Hematopoietic multipotent progenitor cell treated with erythropoietin and hydrocortisone succinate and interleukin-3 and kit ligand, for 17 days (in vitro differentiated cells): Measurements from ENCODE around the gene BTBD1.

Experiments used
- DNase-seq: peaks from one replicate; pipeline ENCODE4 v3.0.0-alpha.2; 2015; ENCODE audit warnings: low spot score

The BTBD1 gene

DNA sequence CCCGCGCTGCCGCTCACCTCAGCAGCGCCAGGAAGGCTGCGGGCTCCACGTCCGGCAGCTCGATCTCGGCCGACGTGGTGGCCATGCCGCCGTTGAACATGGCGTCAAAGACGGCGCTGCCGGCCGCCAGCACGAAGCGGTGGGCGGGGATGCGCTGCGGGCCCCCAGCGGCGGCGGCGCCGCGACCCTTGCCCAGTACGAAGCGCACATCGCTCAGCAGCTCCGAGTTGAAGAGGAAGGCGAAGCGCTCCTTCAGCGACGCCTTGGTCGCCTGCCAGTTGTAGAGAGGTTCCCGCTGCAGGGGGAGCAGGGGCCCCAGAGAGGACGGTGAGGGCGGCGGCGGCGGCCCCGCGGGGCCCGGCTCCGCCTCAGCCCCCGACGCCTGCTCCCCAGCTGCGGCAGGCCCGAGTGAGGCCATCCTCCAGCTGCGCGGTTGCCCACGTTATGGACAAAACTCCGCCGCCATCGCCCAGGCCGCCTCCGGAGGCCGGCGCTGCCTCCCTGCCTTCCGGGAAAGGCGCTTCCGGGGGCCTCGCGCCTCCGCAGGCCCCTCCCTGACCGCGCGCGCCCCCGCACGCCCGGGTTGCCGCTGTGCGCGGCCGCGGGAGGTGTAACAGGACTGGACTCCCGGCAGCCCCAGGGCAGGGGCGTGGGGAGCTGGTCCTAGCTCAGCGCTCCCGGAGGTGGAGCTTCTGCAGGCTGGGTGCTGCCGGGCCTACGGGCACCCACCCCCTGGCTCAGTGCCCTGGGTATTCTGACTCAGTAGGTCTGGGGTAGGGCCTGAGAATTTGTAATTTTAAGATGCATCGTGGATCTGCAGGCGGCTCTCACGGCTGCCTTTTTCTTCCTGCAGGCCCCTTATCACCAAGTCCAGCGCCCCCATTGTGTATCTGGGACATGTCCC is at the start of gene BTBD1:
BTBD1 (minus strand) TSS at position 519 of the 904 bp plus-strand sequence; CDS start at position 418, 101 bp downstream.
- peak; percentile 89 for DNase-seq

GRCh38 chr15:83115831-83116565 is 48.9 kb upstream of the BTBD1 start:
- no peak for DNase-seq

DNA sequence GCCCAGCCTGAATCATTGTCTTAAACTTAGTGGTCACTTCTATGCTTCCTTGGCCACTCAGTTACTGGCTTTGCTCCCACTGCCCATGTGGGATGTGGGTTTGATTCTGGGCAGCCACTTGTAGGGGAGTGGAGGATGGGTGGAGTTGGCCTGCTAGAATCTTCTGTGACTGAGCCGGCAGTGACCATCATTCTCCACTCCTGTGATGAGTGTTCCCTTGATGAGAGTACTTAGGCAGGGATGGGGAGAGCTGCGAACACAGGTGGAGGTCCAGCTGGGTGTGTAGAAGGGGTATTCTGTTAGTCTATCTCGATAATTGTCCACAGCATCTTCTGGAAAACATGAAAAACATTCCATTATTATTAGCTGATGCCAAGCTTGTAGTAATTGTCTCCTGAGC is 48.4 kb upstream of the BTBD1 start:
- no peak for DNase-seq

- DNase-seq: no peak
Measured at GRCh38 chr15:83114856-83115255, 47.8 kb upstream of the BTBD1 start.

GRCh38 chr15:83113881-83114674 is 47.0 kb upstream of the BTBD1 start:
- no peak for DNase-seq

DNA sequence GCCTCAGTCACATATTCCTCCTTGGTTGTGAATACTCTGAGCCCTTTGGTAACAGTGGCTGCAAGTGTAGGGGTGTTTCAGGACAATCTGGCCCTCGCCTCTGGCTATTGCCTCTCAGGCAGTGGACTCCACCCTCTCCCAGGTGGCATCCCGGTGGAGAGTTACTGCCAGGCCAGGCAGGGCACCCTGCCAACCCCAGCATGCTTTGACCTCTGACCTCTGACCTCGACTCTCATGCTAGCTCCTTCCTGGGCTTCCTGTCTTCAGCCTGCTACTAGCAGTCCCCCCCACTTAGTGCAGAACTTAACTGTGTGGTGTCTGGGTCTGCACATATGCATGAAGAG is 45.9 kb upstream of the BTBD1 start:
- no peak for DNase-seq

DNA sequence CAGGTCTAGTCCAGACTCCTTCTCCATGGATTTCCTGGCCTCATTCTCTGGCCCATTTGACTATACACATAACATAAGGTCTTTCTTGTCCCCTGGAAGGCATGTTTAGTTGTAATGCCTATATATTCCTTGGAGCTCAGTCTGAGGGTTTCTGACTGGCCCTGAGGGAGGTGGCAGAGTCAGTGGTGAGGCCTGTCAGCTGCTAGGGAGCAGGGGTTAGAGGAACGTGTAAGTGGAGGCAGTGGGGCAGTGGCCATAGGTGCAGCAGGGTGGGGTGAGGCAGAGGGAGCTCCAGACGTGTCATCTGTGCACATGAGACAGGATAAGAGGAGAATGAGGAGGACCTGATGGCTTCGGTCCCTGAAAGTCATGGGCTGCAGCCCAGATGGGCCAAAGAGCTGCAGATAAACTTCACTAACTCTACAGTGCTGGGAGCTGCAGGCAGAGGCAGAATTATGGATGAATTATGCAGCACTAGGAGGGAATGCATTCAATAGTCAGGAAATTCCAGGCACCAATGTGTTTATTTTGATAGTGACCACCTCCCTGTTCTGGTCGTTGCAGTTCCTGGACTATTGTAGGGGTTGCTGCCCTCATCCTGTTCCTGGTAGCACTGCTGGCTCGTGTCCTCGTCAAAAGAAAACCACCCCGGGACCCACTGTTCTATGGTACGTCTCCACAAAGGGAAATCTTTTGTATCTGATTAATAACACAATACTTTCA is 45.3 kb upstream of the BTBD1 start:
- no peak for DNase-seq

DNA sequence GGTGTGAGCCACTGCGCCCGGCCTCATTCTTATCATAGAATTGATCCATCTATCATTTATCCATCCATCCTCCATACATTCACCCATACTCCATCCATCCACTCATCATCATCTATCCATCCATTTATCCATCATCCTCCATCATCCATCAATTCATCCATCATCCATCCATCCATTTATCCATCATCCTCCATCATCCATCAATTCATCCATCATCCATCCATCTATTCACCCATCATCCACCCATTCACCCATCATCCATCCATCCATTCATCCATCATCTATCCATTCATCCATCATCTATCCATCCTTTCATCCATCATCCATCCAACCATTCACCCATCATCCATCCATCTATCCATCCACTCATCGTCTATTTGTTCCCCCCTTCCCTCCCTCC is 44.1 kb upstream of the BTBD1 start:
- DNase-seq: no peak

GRCh38 chr15:83110381-83110780 is 43.3 kb upstream of the BTBD1 start:
- no peak for DNase-seq

DNA sequence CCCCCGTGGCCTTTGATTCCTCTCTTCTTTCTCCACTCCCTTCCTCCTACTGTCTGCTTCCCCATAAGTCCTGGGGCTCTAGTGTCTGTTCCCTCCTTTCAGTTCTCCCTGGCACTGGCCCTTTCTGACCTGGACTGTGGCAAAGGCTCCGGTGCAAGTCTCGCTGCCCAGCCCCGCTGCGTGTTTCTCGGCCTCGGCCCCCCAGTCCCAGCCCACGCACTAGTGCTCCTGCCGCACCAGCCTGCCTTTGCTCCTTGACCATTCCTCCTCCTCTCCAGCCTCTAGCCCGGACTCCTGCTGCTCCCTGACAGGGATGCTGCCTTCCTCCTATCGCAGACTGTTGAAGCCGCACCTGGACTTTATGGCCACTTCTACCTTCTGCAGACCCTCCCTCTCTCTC is 42.5 kb upstream of the BTBD1 start:
- DNase-seq: no peak

GRCh38 chr15:83108266-83109219 is 41.5 kb upstream of the BTBD1 start:
- no peak for DNase-seq

DNA sequence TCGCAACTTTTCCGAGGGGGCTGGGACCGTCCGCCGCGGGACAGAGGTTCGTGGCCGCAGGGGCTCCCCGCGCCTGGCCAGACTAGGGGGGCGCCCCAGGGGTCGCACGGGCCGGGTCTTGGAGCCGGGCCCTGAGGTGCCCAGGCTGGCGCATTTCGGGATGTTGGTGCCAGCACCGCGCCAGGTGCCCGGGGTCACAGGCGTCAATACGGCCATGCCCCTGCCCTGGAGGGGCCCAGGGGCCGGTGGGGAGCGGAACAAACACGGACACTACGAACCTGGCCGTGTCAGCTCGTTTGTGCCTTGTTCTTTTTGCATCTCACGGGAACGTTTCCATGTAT is 40.8 kb upstream of the BTBD1 start:
- no peak for DNase-seq

- DNase-seq: no peak
Measured at GRCh38 chr15:83106994-83107840, 40.2 kb upstream of the BTBD1 start, which contains the start of gene TM6SF1. Gene TM6SF1, plus strand, starts transcription at chr15:83107645. Its CDS starts 36 bp downstream, at chr15:83107681.

DNA sequence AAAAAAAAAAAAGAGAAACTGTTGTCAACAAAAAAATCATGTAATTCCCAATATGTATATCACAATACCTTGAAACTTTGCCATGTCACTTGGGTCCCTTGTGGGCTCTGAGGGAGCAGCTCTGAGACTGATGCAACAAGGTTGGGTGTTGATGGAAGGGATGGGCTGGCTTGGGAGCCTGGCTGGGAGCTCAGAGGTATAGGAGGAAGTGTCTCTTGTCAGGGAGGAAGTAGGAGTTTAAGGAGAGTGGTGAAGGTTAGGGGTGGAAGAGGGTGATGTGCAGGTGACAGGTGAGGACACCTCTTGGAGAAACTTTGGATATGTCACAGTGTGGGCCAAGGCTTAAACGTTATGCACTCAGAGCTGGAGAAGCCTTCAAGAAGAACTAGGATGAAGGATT is 38.4 kb upstream of the BTBD1 start:
- DNase-seq: no peak

- DNase-seq: no peak
Measured at GRCh38 chr15:83104141-83104540, 37.1 kb upstream of the BTBD1 start.

DNA sequence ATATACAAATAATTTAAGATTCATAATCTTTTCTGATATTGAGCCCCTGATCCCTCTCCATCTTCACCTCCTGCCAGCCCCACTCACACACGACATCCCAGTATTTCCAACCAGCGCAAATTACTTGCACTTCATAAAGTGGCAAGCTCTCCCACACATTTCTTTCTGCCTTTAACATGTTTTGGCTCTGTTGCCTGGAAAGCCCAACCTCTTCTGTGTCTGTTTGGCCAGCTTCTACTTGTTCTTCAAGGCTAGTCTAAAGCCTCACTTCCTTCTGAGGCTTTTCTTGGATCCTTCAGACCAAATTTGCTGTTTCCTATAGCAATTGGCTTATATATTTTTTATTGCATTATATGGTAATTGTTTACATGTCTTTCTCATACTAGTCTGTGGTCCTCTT is 35.3 kb upstream of the BTBD1 start:
- DNase-seq: no peak

DNA sequence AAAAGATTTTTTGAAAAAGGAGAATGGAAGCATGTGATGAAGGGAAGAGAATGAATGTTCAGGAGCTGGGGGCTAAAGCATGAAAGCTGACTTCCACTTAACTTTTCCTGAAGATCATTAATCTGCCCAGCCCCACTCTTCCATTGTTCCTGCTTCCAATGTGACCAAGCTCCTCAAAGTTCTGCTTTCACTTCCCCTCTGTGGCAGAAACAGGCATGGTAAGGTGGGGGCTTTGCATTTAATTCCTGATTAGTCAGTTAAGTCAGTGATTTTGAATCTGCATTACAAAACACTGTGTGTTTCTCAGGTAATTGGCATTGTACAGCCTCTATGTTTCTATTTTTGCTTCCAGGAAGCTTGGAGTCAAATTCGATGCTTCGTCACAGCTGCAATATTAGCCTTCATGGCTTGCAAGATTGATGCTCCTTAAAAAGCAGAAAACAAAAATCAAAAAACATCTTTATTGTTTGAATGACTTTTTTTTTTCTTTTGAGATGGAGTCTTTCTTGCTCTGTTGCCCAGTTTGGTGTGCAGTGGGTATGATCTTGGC is 33.1 kb upstream of the BTBD1 start:
- no peak for DNase-seq

- DNase-seq: no peak
Measured at GRCh38 chr15:83099290-83099689, 32.2 kb upstream of the BTBD1 start.

- no peak for DNase-seq
Measured at GRCh38 chr15:83098079-83098478, 31.0 kb upstream of the BTBD1 start.

GRCh38 chr15:83094583-83094982 is 27.5 kb upstream of the BTBD1 start:
- no peak for DNase-seq
